Activated CD8-positive, alpha-beta memory T cell treated with anti-CD3 and anti-CD28 coated beads for 48 hours (primary cell): Measurements from ENCODE around the gene F7.

Source experiments
- DNase-seq, 3 experiments: peaks; one replicate each; pipeline ENCODE4 v3.0.0-alpha.2; 2020; ENCODE audit warnings: low read depth in 2 of 3, low spot score in 2 of 3

Gene F7

GRCh38 chr13:113116206-113116800 is 10.7 kb downstream of the F7 start:
- no peak for DNase-seq

GRCh38 chr13:113116871-113117271 is 11.3 kb downstream of the F7 start:
- no peak for DNase-seq

GRCh38 chr13:113117335-113117872 is 11.8 kb downstream of the F7 start:
- no peak for DNase-seq

GRCh38 chr13:113117911-113118260 is 12.3 kb downstream of the F7 start:
- DNase-seq: no peak

- no peak for DNase-seq
Measured at GRCh38 chr13:113118261-113119021, 12.8 kb downstream of the F7 start.

- no peak for DNase-seq
Measured at GRCh38 chr13:113119166-113119821, 13.7 kb downstream of the F7 start.

GRCh38 chr13:113119822-113120189 is 14.2 kb downstream of the F7 start:
- DNase-seq: no peak

GRCh38 chr13:113120300-113121182 is 14.9 kb downstream of the F7 start:
- DNase-seq: no peak

GRCh38 chr13:113121183-113121927 is 15.8 kb downstream of the F7 start:
- DNase-seq: no peak

- no peak for DNase-seq
Measured at GRCh38 chr13:113121928-113122471, 16.4 kb downstream of the F7 start.

GRCh38 chr13:113122550-113123225 is 17.1 kb downstream of the F7 start, which contains the start of gene F10:
Gene F10 (plus strand): TSS chr13:113122799. CDS start chr13:113122856, 57 bp downstream.
- no peak for DNase-seq

- DNase-seq: no peak
Measured at GRCh38 chr13:113123226-113124201, 17.9 kb downstream of the F7 start.

- DNase-seq: no peak
Measured at GRCh38 chr13:113124211-113124970, 18.8 kb downstream of the F7 start.

- DNase-seq: no peak
Measured at GRCh38 chr13:113125506-113126264, 20.1 kb downstream of the F7 start.

GRCh38 chr13:113126265-113127150 is 20.9 kb downstream of the F7 start:
- no peak for DNase-seq

GRCh38 chr13:113129480-113129879 is 23.9 kb downstream of the F7 start:
- DNase-seq: no peak
